Epithelial cell of esophagus (primary cell): Measurements from ENCODE around the gene HOXB6.

Experiments used
- DNase-seq: peaks from one replicate; pipeline ENCODE4 v3.0.0; 2010; ENCODE audit warnings: low read depth
- H3K4me3 ChIP-seq: 2 replicates; pipeline ENCODE4 v1.5.1; 2011; ENCODE audit warnings: mild to moderate bottlenecking, low read length, control low read depth
- TF ChIP-seq, protein P1 (sequence below): IDR thresholded peaks from 2 replicates; pipeline ENCODE4 v1.5.1; 2011; ENCODE audit warnings: low read depth, mild to moderate bottlenecking, low read length, control low read depth, inconsistent platforms; ENCODE audit not compliant: insufficient read depth; ENCODE audit errors: missing control alignments

HOXB6 gene

DNA sequence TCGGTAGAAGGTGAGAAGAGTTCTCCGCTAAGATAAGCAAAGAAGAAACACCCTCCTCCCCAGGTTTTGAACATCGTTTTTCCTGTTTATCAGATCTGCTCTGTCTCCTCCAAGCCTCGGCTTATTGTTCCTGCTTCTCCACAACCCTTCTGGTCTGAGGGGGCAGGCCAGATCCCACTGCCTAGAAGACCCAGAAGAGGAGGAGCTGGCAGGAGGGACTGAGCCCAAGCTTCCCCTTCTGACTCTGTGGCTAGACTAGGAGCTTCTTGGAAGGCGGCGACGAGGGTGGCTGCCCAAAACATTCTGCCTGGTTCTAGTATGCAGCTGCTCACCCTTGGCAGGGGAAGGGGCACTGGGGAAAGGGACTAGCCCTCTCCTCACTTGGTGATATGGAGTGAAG, 6.0 kb downstream of the HOXB6 start:
- DNase-seq = no peak
- H3K4me3 ChIP-seq = no peak overlapping the region
- TF ChIP-seq, protein P1, sequence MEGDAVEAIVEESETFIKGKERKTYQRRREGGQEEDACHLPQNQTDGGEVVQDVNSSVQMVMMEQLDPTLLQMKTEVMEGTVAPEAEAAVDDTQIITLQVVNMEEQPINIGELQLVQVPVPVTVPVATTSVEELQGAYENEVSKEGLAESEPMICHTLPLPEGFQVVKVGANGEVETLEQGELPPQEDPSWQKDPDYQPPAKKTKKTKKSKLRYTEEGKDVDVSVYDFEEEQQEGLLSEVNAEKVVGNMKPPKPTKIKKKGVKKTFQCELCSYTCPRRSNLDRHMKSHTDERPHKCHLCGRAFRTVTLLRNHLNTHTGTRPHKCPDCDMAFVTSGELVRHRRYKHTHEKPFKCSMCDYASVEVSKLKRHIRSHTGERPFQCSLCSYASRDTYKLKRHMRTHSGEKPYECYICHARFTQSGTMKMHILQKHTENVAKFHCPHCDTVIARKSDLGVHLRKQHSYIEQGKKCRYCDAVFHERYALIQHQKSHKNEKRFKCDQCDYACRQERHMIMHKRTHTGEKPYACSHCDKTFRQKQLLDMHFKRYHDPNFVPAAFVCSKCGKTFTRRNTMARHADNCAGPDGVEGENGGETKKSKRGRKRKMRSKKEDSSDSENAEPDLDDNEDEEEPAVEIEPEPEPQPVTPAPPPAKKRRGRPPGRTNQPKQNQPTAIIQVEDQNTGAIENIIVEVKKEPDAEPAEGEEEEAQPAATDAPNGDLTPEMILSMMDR = no peak

DNA sequence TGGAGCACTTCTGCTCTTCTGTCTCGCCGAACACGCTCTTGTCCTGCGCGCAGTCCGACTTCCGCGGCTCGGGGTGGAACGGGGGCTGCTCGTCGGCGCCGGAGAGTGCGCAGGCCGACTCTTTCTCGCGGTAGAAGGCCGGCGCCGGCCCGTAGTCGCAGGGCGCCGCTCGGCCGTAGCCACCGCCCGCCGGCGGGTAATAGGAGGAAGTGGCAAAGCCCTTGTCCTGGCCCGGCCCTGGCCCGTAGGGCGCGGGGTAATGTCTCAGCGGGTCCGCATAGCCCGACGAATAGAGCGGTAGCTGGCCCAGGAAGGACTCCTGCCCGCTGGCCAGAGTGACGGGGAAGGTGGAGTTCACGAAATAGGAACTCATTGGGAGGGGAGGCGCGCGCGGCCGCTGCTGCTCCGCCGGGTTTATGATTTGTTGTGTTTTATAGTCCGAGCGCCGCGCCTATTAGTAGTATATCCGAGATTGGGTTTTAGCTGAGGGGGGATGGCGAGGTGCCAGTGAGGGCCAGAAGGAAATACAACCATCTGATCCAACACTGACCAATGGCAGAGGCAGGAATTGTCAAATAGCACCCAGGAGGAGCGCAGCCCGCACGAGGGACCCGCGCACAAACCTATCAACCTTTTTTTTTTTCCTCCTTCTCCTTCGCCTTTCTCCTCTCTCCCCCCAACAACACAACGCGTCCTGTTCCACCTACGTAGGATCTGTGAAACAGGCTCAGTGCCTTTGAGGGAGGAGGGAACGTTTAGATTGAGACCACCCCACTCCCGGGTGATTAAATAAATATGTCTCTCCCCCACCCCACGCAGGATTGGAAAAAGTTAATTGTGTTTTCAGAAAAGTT, 6.8 kb downstream of the HOXB6 start:
- no peak for DNase-seq
- TF ChIP-seq, protein P1 = no peak
- no peak overlapping the region for H3K4me3 ChIP-seq

DNA sequence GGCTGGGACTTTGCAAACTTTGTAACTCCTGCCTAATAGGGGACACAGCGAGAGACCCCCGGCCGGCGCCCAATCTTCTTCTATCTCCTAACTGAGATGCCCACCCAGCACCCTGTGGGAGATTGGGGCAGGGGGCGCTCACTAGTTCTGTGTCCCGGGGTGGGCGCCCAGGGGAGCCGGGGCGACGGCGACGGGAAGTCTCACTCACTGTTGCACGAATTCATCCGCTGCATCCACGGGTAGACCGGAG, 7.3 kb downstream of the HOXB6 start:
- H3K4me3 ChIP-seq = no peak overlapping the region
- TF ChIP-seq, protein P1 = no peak

DNA sequence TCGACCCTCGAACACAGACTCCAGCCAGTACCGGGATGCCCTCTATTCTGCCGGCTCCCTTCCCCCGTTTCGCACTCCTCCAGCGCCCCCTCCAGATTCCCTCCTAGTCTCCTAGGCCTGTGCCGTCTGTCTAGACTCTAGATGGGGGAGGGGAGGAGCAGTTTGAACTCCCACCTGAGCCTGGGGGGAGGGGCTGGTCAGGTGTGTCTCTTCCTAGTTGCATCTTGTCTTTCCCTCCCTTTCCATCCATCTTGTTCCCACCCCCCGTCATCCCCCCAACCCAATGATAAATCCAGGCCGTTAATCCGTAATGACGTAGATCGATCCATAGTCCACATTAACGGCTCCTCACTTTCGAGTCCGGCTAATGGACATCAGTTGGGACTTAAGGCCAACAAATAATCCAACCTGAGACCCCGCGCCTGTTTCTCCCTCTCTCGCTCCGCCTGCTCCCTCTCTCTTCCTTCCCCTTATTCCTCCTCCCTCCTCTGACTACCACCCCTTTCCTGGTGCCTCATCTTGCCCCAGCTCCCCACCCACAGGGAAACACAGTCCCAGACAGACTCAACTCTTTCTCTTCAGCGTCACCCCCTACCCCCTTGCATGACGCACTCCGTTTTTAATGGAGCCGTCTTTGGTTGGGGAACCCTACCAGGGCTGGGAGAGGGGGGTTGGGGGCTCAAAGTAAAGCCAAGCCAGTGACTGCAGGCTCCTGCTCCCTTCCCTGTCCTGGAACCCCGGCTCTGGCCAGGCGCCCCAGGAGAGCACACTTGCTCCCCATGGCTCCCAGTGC, 7.9 kb downstream of the HOXB6 start:
- no peak for DNase-seq
- H3K4me3 ChIP-seq = no peak overlapping the region
- TF ChIP-seq, protein P1 = no peak

More for the DNA sequence above, 7.3 kb downstream of the HOXB6 start:
- no peak for DNase-seq

DNA sequence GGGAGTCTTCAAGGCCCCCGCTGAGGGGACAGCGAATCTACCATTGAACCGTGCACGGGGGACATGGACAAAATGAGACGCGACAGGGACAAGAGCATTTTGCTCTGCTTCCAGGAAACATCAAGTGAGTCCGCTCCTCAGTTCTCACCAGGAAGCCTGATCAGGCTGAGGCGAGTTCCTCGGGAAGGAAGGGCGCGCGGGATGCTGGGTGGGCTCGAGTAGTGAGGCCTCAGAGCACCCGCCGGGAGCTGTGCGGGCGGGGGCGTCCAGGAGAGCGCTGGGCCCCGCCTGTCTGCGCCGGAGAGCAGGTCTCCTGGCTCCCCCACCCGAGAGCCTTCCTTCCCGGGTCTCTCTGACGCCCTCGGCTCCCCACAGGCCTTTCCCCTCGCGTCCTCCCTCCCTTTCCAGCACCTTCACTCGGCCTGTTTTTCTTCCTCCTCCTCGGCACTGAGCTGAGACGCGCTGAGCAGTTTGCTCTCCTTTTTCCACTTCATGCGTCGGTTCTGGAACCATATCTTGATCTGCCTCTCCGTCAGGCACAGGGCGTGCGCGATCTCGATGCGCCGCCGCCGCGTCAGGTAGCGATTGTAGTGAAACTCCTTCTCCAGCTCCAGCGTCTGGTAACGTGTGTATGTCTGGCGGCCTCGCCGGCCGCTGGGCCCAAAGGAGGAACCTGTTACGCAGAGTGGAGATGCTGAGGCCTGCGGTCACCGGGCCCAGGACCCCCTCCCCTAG, 8.6 kb downstream of the HOXB6 start:
- DNase-seq = no peak
- TF ChIP-seq, protein P1 = no peak
- H3K4me3 ChIP-seq = no peak overlapping the region

DNA sequence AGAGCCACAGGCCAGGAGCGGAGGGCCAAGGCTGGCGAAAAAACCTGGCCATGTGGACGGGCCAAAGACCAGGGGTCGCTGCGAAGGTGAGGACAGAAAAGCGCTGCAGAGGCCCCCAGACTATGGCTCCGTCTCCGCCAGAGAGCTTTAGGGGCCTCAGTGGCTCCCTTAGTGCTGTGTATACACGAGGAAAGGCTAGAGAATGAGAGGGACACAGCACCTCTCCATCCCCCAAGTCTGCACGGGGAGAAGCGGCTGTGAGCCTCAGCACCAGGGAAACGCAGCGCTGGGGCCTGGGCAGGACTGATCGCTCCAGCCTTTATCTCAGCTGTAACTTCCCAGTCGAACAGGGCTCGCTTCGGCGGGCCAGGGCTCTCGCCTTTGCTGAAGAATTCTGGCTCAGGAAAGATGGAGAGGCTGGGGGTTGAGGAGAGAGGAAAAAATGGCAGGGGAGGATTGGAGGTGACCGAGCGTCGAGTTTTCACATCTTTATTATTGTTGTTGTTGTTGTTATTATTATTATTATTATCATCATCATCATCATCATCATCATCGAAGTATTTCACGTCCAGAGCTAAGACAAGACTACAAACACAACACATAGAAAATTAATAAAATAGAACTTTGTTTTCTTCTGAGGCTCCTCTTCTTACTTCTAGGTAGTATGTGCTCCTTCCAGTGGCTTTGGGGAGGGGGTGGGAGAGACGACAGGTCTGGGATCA, 9.3 kb downstream of the HOXB6 start:
- no peak overlapping the region for H3K4me3 ChIP-seq
- TF ChIP-seq, protein P1 = no peak
- DNase-seq = no peak
